ENCODE measurements around the gene TCP11. TPM values are rescaled to one million over a fixed set of nuclear protein-coding genes. Genes with fewer than 3 reads are reported as not detected.

The TCP11 gene
- total RNA-seq, 2 donors from 2014 or later: not detected

DNA sequence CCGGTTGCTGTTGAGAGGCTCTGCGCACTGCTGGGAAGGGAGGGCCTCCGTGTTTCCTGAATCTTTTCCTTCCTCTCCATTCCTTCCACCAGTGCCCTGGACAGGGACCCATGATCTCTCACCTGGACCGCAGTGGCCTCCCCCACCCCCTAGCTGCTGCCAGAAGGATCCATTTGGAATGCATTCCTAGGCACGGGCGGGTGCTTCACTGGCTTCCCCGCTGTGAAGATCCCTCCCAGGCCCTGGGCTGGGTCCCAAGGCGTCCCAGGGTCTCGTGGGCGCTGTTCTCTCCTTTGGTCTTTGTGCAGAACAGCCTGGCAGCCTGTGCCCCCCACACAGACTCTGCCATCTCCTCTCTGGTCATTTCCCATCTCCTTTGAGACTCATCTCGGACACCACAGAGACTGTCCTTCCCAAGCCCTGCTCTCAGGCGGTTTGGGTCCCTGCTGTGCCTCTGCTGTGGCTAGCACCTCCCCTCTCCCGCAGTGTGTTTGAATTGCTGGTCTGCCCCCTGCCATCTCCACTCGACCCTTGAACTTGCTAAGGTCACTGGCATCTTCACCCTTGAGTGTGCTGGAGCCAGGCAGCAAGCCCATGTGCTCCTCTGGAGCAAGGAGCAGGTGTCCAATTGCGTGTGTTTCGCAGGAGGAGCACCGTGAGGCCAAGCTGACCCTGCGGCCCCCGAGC is 59.0 kb downstream of the TCP11 start:
- Histone ChIP-seq H3K4me3 (no peak overlapping the region), H3K27me3 (no peaks in the 10 kb centered on the region), H3K36me3 (peaks cover 100% of the 10 kb centered on the region), H3K4me1 (peaks cover 0 to 13% of the 10 kb centered on the region in 2 donors), H3K27ac (peak overlapping the region in 1 of 2 donors; percentile 48), H3K9me3 (no peaks in the 10 kb centered on the region)
- TF ChIP-seq, protein P1, sequence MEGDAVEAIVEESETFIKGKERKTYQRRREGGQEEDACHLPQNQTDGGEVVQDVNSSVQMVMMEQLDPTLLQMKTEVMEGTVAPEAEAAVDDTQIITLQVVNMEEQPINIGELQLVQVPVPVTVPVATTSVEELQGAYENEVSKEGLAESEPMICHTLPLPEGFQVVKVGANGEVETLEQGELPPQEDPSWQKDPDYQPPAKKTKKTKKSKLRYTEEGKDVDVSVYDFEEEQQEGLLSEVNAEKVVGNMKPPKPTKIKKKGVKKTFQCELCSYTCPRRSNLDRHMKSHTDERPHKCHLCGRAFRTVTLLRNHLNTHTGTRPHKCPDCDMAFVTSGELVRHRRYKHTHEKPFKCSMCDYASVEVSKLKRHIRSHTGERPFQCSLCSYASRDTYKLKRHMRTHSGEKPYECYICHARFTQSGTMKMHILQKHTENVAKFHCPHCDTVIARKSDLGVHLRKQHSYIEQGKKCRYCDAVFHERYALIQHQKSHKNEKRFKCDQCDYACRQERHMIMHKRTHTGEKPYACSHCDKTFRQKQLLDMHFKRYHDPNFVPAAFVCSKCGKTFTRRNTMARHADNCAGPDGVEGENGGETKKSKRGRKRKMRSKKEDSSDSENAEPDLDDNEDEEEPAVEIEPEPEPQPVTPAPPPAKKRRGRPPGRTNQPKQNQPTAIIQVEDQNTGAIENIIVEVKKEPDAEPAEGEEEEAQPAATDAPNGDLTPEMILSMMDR (IDR thresholded peaks at IDR 0.05): no peak
- DNase-seq (ENCODE audit: low spot score): no peak

- peak overlapping the region in 1 of 2 donors; percentile 48 for H3K27ac ChIP-seq
- no peak overlapping the region for H3K4me3 ChIP-seq
- DNase-seq (ENCODE audit: low spot score): no peak
- TF ChIP-seq, protein P1 (IDR thresholded peaks at IDR 0.05): no peak
- peaks cover 94% of the 10 kb centered on the region for H3K36me3 ChIP-seq
- H3K9me3 ChIP-seq: no peaks in the 10 kb centered on the region
- H3K27me3 ChIP-seq: no peaks in the 10 kb centered on the region
- peaks cover 0 to 13% of the 10 kb centered on the region in 2 donors for H3K4me1 ChIP-seq
These were observed 59.7 kb downstream of the TCP11 start for GRCh38 chr6:35081426-35081851.

DNA sequence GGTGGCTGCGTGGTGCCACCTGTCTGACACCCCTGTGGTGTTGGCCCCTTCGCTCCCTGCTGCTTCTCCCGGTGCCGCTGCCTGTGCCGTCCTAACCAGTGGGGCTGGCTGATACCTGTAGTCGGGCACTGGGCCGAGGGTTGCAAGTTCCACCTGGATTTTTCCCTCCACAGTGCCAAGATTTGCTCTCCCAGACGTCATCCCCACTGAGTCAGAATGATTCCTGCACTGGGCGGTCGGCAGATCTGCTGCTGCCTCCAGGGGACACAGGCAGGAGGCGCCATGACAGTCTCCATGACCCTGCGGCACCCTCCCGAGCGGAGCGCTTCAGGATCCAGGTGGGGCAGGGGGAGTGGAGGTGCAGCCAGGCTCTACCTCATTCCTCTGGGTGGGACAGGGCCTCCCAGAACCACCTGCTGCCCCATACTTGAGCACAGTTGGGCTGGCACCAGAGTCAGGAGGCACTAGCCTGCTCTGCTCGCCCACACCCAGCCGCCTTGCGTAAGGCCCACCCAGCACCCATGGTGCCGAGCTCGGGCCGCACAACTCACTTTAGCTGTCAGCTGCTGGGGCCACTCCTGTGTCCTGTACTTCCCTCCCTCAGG is 60.2 kb downstream of the TCP11 start:
- TF ChIP-seq, protein P1 (IDR thresholded peaks at IDR 0.05): no peak
- no peaks in the 10 kb centered on the region for H3K27me3 ChIP-seq
- peaks cover 89% of the 10 kb centered on the region for H3K36me3 ChIP-seq
- no peaks in the 10 kb centered on the region for H3K9me3 ChIP-seq
- H3K4me3 ChIP-seq: no peak overlapping the region
- H3K27ac ChIP-seq: peak overlapping the region in 1 of 2 donors; percentile 48
- DNase-seq (ENCODE audit: low spot score): no peak
- H3K4me1 ChIP-seq: peaks cover 0 to 13% of the 10 kb centered on the region in 2 donors

DNA sequence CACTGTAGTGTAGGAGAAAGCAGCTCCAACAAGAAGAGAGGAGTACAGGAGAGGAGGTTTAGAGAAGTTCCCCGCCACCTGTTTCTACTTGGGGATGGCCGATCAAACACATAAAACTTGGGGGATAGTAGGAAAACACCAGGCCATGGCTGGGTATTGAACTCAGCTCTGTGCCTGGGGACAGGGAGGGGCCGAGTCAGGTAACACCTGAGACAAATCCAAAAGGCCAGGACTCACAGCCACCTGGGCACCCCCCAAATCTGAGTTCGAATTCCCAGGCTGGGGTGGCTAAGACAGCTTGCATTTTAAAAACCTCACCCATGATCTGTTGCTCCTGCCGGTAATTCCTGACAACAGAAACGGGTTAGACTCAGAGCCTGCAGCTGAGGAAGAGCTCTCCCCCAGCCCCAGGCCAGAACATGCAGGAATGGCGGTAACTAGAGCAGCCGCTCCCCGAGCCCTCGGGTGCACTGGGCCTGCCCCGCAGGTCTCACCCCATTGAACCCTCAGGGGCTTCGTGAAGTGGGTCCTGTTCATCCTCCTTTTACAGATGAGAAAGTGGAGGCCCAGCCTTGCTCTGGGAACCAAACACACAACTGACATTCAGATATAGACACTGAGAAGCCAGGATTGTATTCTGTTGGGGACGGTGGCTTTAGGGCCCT is 61.0 kb downstream of the TCP11 start:
- H3K4me1 ChIP-seq: peaks cover 0 to 13% of the 10 kb centered on the region in 2 donors
- H3K4me3 ChIP-seq: no peak overlapping the region
- no peaks in the 10 kb centered on the region for H3K9me3 ChIP-seq
- DNase-seq (ENCODE audit: low spot score): no peak
- no peak overlapping the region for H3K27ac ChIP-seq
- TF ChIP-seq, protein P1 (IDR thresholded peaks at IDR 0.05): no peak
- H3K36me3 ChIP-seq: peaks cover 85% of the 10 kb centered on the region
- H3K27me3 ChIP-seq: no peaks in the 10 kb centered on the region

- no peak for DNase-seq (ENCODE audit: low spot score)
- Histone ChIP-seq H3K27ac (no peak overlapping the region), H3K36me3 (peaks cover 78% of the 10 kb centered on the region), H3K9me3 (no peaks in the 10 kb centered on the region), H3K4me1 (peaks cover 0 to 13% of the 10 kb centered on the region in 2 donors), H3K27me3 (no peaks in the 10 kb centered on the region), H3K4me3 (no peak overlapping the region)
- TF ChIP-seq, protein P1 (IDR thresholded peaks at IDR 0.05): no peak
These were observed 61.7 kb downstream of the TCP11 start for GRCh38 chr6:35079311-35080000.

All from right atrium auricular region (tissue), 2 donors.